HepG2 (cell line): ENCODE data around the gene PKMYT1. TPM values are rescaled to one million over a fixed set of nuclear protein-coding genes. Genes with fewer than 3 reads are reported as not detected.

ENCODE experiments used
- ATAC-seq: fragments of 200-7000 bp; cut with Tn5 transposase; 3 replicates; pipeline ENCODE4 v1.9.1; 2020; ENCODE audit warnings: mild to moderate bottlenecking, moderate library complexity
- BruUV-seq: library from RNA; stranded (reverse); fragments of 400-500 nt; replicated peaks from 2 replicates; lab custom pipeline; 2021; lab: Mats Ljungman, UMichigan
- CTCF ChIA-PET: fragments of 300-600 bp; formaldehyde crosslinking; extraction: SDS; loops from one replicate; lab custom pipeline; 2021; ENCODE audit warnings: low total read pairs, inconsistent platforms, low intra/inter-chr PET ratio; lab: Yijun Ruan, JAX
- POLR2A ChIA-PET: fragments of 350-600 bp; sonication (Branson Sonifier 250); formaldehyde crosslinking; loops from one replicate; lab custom pipeline; 2020; ENCODE audit warnings: antibody characterized with exemption, inconsistent platforms; lab: Yijun Ruan, JAX
- DNase-seq: peaks from one replicate; pipeline ENCODE4 v3.0.0-alpha.2; 2015; ENCODE audit warnings: low spot score
- FAIRE-seq: peaks from 3 replicates; lab custom pipeline; 2011; peaks lifted over from hg19 to GRCh38; lab: Jason Lieb, UNC
- H2AFZ ChIP-seq: one replicate; pipeline ENCODE4 v1.6.1; 2011; ENCODE audit warnings: low read length, inconsistent platforms
- H3K27ac ChIP-seq: fragments of 300-600 bp; 3 replicates; pipeline ENCODE4 v1.8.0; 2011; ENCODE audit warnings: mixed run types, mild to moderate bottlenecking, mixed read lengths, low read length, inconsistent platforms; ENCODE audit not compliant: insufficient read depth; ENCODE audit errors: extremely low read length
- H3K27me3 ChIP-seq, 2 experiments: fragments of 200-600 bp in 1 of 2; 2 replicates in 1 of 2; 3 replicates in 1 of 2; pipeline versions ENCODE4 v1.6.0 to v1.8.0; 2011; ENCODE audit warnings: low read length in 2 of 2, mild to moderate bottlenecking in 2 of 2, moderate library complexity in 2 of 2, inconsistent platforms in 1 of 2; ENCODE audit not compliant: insufficient read depth in 2 of 2, control insufficient read depth in 1 of 2
- H3K36me3 ChIP-seq, 2 experiments: fragments of 200-600 bp in 1 of 2; replicated peaks in 1 of 2; 2 replicates in 1 of 2; 3 replicates in 1 of 2; pipeline versions ENCODE4 v1.5.1 to v1.8.0; 2011; ENCODE audit warnings: low read length in 2 of 2, inconsistent platforms in 1 of 2; ENCODE audit not compliant: insufficient read depth in 2 of 2, control insufficient read depth in 1 of 2
- H3K4me1 ChIP-seq: 2 replicates; pipeline ENCODE4 v1.5.1; 2012; ENCODE audit warnings: low read length, inconsistent platforms; ENCODE audit not compliant: insufficient read depth
- H3K4me2 ChIP-seq: 2 replicates; pipeline ENCODE4 v1.6.0; 2011; ENCODE audit warnings: low read depth, low read length, inconsistent platforms
- H3K4me3 ChIP-seq, 3 experiments: fragments of 200-600 bp in 1 of 3; sonication (generic), shearing (Covaris generic) in 1 of 3; replicated peaks in 1 of 3; 2 replicates each; pipeline ENCODE4 v1.5.1; 2011 to 2016; ENCODE audit warnings: low read length in 3 of 3, inconsistent platforms in 2 of 3, low read depth in 2 of 3, mild to moderate bottlenecking in 2 of 3, control low read depth in 1 of 3, mixed read lengths in 1 of 3; ENCODE audit not compliant: insufficient read depth in 1 of 3
- H3K79me2 ChIP-seq: one replicate; pipeline ENCODE4 v1.6.1; 2011; ENCODE audit warnings: low read length, inconsistent platforms; ENCODE audit not compliant: insufficient read depth
- H3K9ac ChIP-seq: 2 replicates; pipeline ENCODE4 v1.6.0; 2011; ENCODE audit warnings: mild to moderate bottlenecking, low read depth, low read length, inconsistent platforms; ENCODE audit not compliant: insufficient read depth
- H3K9me3 ChIP-seq: 2 replicates; pipeline ENCODE4 v1.5.1; 2012; ENCODE audit warnings: mild to moderate bottlenecking, low read length
- H4K20me1 ChIP-seq: 2 replicates; pipeline ENCODE4 v1.6.0; 2011; ENCODE audit warnings: inconsistent platforms, mild to moderate bottlenecking, low read length, moderate library complexity; ENCODE audit not compliant: insufficient read depth
- ARHGAP35 ChIP-seq: sonication (generic); formaldehyde crosslinking; IDR thresholded peaks from 2 replicates; pipeline ENCODE4 v1.9.0; 2022; ENCODE audit warnings: mild to moderate bottlenecking, inconsistent platforms, moderate library complexity, missing genetic modification reagents, borderline replicate concordance
- CHD4 ChIP-seq: fragments of 200-600 bp; sonication (generic); IDR thresholded peaks from 2 replicates; pipeline ENCODE4 v1.7.0; 2017; ENCODE audit warnings: mild to moderate bottlenecking, low read length, borderline replicate concordance
- ISX ChIP-seq: sonication (generic); formaldehyde crosslinking; conservative IDR thresholded peaks from 2 replicates; pipeline ENCODE4 v1.5.0; 2020; ENCODE audit warnings: missing genetic modification reagents
- MEIS2 ChIP-seq: sonication (generic); formaldehyde crosslinking; IDR thresholded peaks from 2 replicates; pipeline ENCODE4 v1.9.0; 2021; ENCODE audit warnings: mild to moderate bottlenecking, missing genetic modification reagents
- MXI1 ChIP-seq: IDR thresholded peaks from 3 replicates; pipeline ENCODE4 v1.6.1; 2012; ENCODE audit warnings: low read depth, low read length, inconsistent platforms, borderline replicate concordance
- PAX8 ChIP-seq: sonication (generic); formaldehyde crosslinking; IDR thresholded peaks from 2 replicates; pipeline ENCODE4 v1.8.0; 2022; ENCODE audit warnings: mild to moderate bottlenecking, missing genetic modification reagents, borderline replicate concordance
- PHF8 ChIP-seq: sonication (generic); formaldehyde crosslinking; IDR thresholded peaks from 2 replicates; pipeline ENCODE4 v1.5.0; 2020; ENCODE audit warnings: missing genetic modification reagents
- SIN3B ChIP-seq: fragments of 150-350 bp; IDR thresholded peaks from 2 replicates; pipeline ENCODE4 v1.6.1; 2014; ENCODE audit warnings: low read length
- SP140L ChIP-seq: sonication (generic); formaldehyde crosslinking; IDR thresholded peaks from 2 replicates; pipeline ENCODE4 v1.4.0; 2020; ENCODE audit warnings: missing genetic modification reagents, borderline replicate concordance
- SRSF9 ChIP-seq: fragments of 200-400 bp; formaldehyde crosslinking; IDR thresholded peaks from 2 replicates; pipeline ENCODE4 v1.6.1; 2018; ENCODE audit warnings: borderline replicate concordance, mild to moderate bottlenecking, low read depth, low read length; ENCODE audit not compliant: insufficient read depth, poor library complexity, severe bottlenecking
- XRCC5 ChIP-seq: fragments of 200-400 bp; formaldehyde crosslinking; optimal IDR thresholded peaks from 2 replicates; pipeline ENCODE3; 2017; ENCODE audit warnings: mild to moderate bottlenecking, low read length
- ZNF207 ChIP-seq: fragments of 450-650 bp; IDR thresholded peaks from 2 replicates; pipeline ENCODE4 v1.6.1; 2016; ENCODE audit warnings: antibody characterized with exemption, borderline replicate concordance
- WGBS: methylation state at CpG from one replicate; pipeline ENCODE4 v1.1.6; 2017; ENCODE audit warnings: low lambda C conversion rate; 5-methylcytosine and 5-hydroxymethylcytosine counted together
- in situ Hi-C: cut with HindIII; loops from 2 replicates; pipeline ENCODE4 v1.10.0; 2017; ENCODE audit warnings: low pct_unique_long_range_greater_than_20kb; ENCODE audit not compliant: extremely low pct_ligation_motif_present
- intact Hi-C: fragments of 100-400 bp; cut with micrococcal nuclease; formaldehyde crosslinking; loops from one replicate; pipeline ENCODE4 v1.10.0; 2022; ENCODE audit not compliant: unreplicated experiment
- polyA plus RNA-seq, 8 experiments: library from polyadenylated mRNA; depleted of rRNA in 3 of 8; stranded (reverse) in 7 of 8; unstranded in 1 of 8; fragments of >200 nt; fragmentation: Illumina TruSeq in 4 of 8; extraction: Trizol in 4 of 8; gene quantifications; 2 replicates each; pipeline versions ENCODE4 v1.2.1 to v1.2.3, GENCODE V29; 2011 to 2016; ENCODE audit warnings: low read depth in 4 of 8, missing spikeins in 1 of 8, mixed read lengths in 1 of 8; ENCODE audit not compliant: insufficient read depth in 1 of 8
- total RNA-seq, 5 experiments: library from RNA; depleted of rRNA; stranded (reverse); fragments of >200 nt; fragmentation: Illumina TruSeq; extraction: Trizol; gene quantifications; 2 replicates each; pipeline ENCODE4 v1.2.3, GENCODE V29; 2016; ENCODE audit warnings: low read depth in 1 of 5
- TF ChIP-seq, protein P1 (sequence below): sonication (generic); formaldehyde crosslinking; conservative IDR thresholded peaks from 2 replicates; pipeline ENCODE4 v1.4.0; 2020; ENCODE audit warnings: missing genetic modification reagents
- TF ChIP-seq, protein P2 (sequence below): sonication (generic); formaldehyde crosslinking; conservative IDR thresholded peaks from 2 replicates; pipeline ENCODE4 v1.4.0; 2020; ENCODE audit warnings: missing genetic modification reagents
- TF ChIP-seq, protein P3 (sequence below): sonication (generic); formaldehyde crosslinking; IDR thresholded peaks from 2 replicates; pipeline ENCODE4 v1.5.1; 2020; ENCODE audit warnings: mild to moderate bottlenecking, missing genetic modification reagents, borderline replicate concordance

The PKMYT1 gene
- total and polyA plus RNA-seq, 2 of the 13 experiments (the other 11 are each of a cell fraction or from before 2014, with no cell fraction given) = 7.0 to 27.8 TPM

DNA sequence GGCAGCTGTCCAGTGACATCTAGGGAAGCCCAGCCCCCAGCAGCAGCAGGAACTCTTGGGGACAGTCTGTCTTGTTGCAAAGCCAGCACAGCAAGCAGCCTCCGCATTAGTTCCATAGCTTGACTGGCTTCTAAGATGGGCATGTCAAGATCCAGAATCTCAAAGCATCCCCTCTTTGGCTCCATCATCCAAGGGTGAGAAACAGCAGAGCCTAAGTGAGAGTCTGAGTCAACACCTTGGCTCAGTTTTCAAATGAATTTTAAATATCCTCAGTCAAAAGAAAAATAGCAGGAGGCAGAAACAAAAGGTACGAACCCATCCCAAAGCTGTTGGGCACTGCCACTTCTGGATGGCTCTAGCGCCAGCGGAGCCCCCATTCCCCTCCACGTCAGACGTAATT lies 34.7 kb upstream of the PKMYT1 start:
- WGBS = 61% methylated on average over 6 of the region's 6 CpGs
- H3K27me3 ChIP-seq = peaks cover 7 to 22% of the 10 kb centered on the region in 2 experiments; a peak in 4 of 5 replicates
- 0 out of 2 replicates have a peak overlapping the region, but pooled peaks have one; percentile 32 for H3K4me2 ChIP-seq
- in situ Hi-C loops (no loop called here), intact Hi-C loops (no loop called here)
- DNase-seq = no peak
- H4K20me1 ChIP-seq = no peaks in the 10 kb centered on the region
- BruUV-seq = no TSS peak
- FAIRE-seq = no peak
- no peaks in the 10 kb centered on the region for H3K79me2 ChIP-seq
- no peak overlapping the region for H3K4me3 ChIP-seq
- CTCF ChIA-PET = no interaction called here
- peaks cover 97% of the 10 kb centered on the region for H3K4me1 ChIP-seq
- no peaks in the 10 kb centered on the region for H3K36me3 ChIP-seq
- no peaks in the 10 kb centered on the region for H3K9me3 ChIP-seq
- H3K27ac ChIP-seq = no peak overlapping the region
- POLR2A ChIA-PET = interaction anchor here (14.2 to 18.8 kb wide), 2 partner anchors 6 to 8 kb away, joined by 750 read pairs; partner anchors contain the start of genes CLDN6, CLDN9, HCFC1R1 and THOC6
- no peak overlapping the region for H3K9ac ChIP-seq
- ATAC-seq = no peak
- no peak overlapping the region for H2AFZ ChIP-seq
- TF ChIP-seq XRCC5 = no peak
- TF ChIP-seq SP140L (CRISPR knock-in tag) = no peak
- no peak for TF ChIP-seq MXI1
- no peak for TF ChIP-seq ISX (CRISPR knock-in tag)
- no peak for TF ChIP-seq MEIS2 (CRISPR knock-in tag)
- no peak for TF ChIP-seq SRSF9
- TF ChIP-seq SIN3B = no peak
- no peak for TF ChIP-seq ARHGAP35 (CRISPR knock-in tag)
- TF ChIP-seq CHD4 = no peak
- TF ChIP-seq, protein P1, sequence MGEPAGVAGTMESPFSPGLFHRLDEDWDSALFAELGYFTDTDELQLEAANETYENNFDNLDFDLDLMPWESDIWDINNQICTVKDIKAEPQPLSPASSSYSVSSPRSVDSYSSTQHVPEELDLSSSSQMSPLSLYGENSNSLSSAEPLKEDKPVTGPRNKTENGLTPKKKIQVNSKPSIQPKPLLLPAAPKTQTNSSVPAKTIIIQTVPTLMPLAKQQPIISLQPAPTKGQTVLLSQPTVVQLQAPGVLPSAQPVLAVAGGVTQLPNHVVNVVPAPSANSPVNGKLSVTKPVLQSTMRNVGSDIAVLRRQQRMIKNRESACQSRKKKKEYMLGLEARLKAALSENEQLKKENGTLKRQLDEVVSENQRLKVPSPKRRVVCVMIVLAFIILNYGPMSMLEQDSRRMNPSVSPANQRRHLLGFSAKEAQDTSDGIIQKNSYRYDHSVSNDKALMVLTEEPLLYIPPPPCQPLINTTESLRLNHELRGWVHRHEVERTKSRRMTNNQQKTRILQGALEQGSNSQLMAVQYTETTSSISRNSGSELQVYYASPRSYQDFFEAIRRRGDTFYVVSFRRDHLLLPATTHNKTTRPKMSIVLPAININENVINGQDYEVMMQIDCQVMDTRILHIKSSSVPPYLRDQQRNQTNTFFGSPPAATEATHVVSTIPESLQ = no peak
- no peak for TF ChIP-seq PAX8 (CRISPR knock-in tag)
- TF ChIP-seq, protein P2, sequence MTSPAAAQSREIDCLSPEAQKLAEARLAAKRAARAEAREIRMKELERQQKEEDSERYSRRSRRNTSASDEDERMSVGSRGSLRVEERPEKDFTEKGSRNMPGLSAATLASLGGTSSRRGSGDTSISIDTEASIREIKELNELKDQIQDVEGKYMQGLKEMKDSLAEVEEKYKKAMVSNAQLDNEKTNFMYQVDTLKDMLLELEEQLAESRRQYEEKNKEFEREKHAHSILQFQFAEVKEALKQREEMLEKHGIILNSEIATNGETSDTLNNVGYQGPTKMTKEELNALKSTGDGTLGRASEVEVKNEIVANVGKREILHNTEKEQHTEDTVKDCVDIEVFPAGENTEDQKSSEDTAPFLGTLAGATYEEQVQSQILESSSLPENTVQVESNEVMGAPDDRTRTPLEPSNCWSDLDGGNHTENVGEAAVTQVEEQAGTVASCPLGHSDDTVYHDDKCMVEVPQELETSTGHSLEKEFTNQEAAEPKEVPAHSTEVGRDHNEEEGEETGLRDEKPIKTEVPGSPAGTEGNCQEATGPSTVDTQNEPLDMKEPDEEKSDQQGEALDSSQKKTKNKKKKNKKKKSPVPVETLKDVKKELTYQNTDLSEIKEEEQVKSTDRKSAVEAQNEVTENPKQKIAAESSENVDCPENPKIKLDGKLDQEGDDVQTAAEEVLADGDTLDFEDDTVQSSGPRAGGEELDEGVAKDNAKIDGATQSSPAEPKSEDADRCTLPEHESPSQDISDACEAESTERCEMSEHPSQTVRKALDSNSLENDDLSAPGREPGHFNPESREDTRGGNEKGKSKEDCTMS (CRISPR knock-in tag) = no peak
- TF ChIP-seq, protein P3, sequence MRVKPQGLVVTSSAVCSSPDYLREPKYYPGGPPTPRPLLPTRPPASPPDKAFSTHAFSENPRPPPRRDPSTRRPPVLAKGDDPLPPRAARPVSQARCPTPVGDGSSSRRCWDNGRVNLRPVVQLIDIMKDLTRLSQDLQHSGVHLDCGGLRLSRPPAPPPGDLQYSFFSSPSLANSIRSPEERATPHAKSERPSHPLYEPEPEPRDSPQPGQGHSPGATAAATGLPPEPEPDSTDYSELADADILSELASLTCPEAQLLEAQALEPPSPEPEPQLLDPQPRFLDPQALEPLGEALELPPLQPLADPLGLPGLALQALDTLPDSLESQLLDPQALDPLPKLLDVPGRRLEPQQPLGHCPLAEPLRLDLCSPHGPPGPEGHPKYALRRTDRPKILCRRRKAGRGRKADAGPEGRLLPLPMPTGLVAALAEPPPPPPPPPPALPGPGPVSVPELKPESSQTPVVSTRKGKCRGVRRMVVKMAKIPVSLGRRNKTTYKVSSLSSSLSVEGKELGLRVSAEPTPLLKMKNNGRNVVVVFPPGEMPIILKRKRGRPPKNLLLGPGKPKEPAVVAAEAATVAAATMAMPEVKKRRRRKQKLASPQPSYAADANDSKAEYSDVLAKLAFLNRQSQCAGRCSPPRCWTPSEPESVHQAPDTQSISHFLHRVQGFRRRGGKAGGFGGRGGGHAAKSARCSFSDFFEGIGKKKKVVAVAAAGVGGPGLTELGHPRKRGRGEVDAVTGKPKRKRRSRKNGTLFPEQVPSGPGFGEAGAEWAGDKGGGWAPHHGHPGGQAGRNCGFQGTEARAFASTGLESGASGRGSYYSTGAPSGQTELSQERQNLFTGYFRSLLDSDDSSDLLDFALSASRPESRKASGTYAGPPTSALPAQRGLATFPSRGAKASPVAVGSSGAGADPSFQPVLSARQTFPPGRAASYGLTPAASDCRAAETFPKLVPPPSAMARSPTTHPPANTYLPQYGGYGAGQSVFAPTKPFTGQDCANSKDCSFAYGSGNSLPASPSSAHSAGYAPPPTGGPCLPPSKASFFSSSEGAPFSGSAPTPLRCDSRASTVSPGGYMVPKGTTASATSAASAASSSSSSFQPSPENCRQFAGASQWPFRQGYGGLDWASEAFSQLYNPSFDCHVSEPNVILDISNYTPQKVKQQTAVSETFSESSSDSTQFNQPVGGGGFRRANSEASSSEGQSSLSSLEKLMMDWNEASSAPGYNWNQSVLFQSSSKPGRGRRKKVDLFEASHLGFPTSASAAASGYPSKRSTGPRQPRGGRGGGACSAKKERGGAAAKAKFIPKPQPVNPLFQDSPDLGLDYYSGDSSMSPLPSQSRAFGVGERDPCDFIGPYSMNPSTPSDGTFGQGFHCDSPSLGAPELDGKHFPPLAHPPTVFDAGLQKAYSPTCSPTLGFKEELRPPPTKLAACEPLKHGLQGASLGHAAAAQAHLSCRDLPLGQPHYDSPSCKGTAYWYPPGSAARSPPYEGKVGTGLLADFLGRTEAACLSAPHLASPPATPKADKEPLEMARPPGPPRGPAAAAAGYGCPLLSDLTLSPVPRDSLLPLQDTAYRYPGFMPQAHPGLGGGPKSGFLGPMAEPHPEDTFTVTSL (CRISPR knock-in tag) = no peak
- no peak for TF ChIP-seq PHF8
- no peak for TF ChIP-seq ZNF207
